Astrocyte (in vitro differentiated cells and primary cell): Measurements from ENCODE around the gene TSEN54.

ENCODE experiments used
- CTCF ChIP-seq: IDR thresholded peaks from 2 replicates; pipeline ENCODE4 v1.5.1; 2011; ENCODE audit warnings: low read depth, mild to moderate bottlenecking, inconsistent platforms, low read length, moderate library complexity; ENCODE audit not compliant: insufficient read depth
- EZH2 ChIP-seq: IDR thresholded peaks from 2 replicates; pipeline ENCODE4 v1.6.1; 2012; ENCODE audit warnings: mild to moderate bottlenecking, low read length, inconsistent platforms; ENCODE audit not compliant: insufficient read depth

- TF ChIP-seq CTCF (no peak), EZH2 (no peak)
Measured at GRCh38 chr17:75542728-75543336, 26.5 kb downstream of the TSEN54 start.
